ENCODE results near the gene GGCX.
"Not testable (repeated sequence)": the region's sequence is repeated elsewhere in the genome, so short reads cannot be mapped to it uniquely, and the experiment has no call there.

DNA sequence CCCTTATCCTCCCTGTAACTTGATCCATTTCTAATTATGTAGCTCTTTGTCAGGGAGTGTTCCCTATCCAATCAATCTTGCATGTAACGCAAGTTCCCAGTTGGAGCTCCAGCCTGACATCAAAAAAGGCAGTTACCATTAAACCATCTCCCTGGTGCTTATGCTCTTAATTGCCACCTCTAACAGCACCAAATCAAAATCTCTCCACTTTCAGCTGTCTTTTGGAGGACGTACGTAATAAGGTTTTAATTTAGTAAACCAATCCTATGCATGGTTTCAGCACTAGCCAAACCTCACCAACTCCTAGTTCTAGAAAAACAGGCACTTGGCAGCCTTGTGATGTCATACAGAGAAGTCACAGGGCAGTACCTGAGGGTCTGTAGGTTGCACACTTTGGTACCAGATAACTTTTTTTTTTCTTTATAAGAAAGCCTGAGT lies 17.0 kb downstream of the GGCX start:
- not testable (repeated sequence) for TF ChIP-seq YY1 (IDR thresholded peaks at IDR 0.05; ENCODE audit: insufficient read depth, insufficient read length); SUZ12 (IDR thresholded peaks at IDR 0.05; ENCODE audit: extremely low read depth, insufficient read depth, insufficient read length)
